ENCODE measurements around the gene MIXL1.

- no peak; the same call in 1 of the 2 replicates for TF ChIP-seq CTCF (IDR thresholded peaks at IDR 0.05; ENCODE audit: low read length)
- no peak for TF ChIP-seq EZH2 (optimal IDR thresholded peaks at IDR 0.05; ENCODE audit: low read depth, low read length)
Observed at GRCh38 chr1:226186124-226187018, 37.1 kb upstream of the MIXL1 start, which contains the start of gene ACBD3.

Measured in MM.1S (cell line).